Myocyte (in vitro differentiated cells): ENCODE data around the gene MIDN. TPM values are rescaled to one million over a fixed set of nuclear protein-coding genes. Genes with fewer than 3 reads are reported as not detected.
A peak's percentile ranks its signal among the peaks of the same experiment; 100 is the strongest.

Experiments used
- DNase-seq: peaks from one replicate; pipeline ENCODE4 v3.0.0-alpha.2; 2012; ENCODE audit warnings: low read depth
- total RNA-seq: library from RNA; depleted of rRNA; stranded (reverse); fragments of >200 nt; gene quantifications from 2 replicates; pipeline ENCODE4 v1.2.3, GENCODE V29; 2014

Gene MIDN
- total RNA-seq, 1 donor from 2014 or later: 17.2 TPM

GRCh38 chr19:1220976-1221903 is 27.1 kb upstream of the MIDN start:
- peak; percentile 50 for DNase-seq

- DNase-seq: no peak
Observed at GRCh38 chr19:1221904-1222255, 26.5 kb upstream of the MIDN start.

GRCh38 chr19:1222394-1222793 is 26.0 kb upstream of the MIDN start:
- DNase-seq: no peak

- DNase-seq: no peak
Observed at GRCh38 chr19:1223018-1223855, 25.1 kb upstream of the MIDN start.

- no peak for DNase-seq
Observed at GRCh38 chr19:1224047-1224825, 24.1 kb upstream of the MIDN start.

- DNase-seq: no peak
Observed at GRCh38 chr19:1224847-1225246, 23.5 kb upstream of the MIDN start.

GRCh38 chr19:1225440-1226226 is 22.8 kb upstream of the MIDN start:
- DNase-seq: no peak

GRCh38 chr19:1226227-1226518 is 22.2 kb upstream of the MIDN start:
- no peak for DNase-seq

GRCh38 chr19:1226522-1227303 is 21.7 kb upstream of the MIDN start:
- no peak for DNase-seq

GRCh38 chr19:1227304-1228054 is 20.9 kb upstream of the MIDN start:
- DNase-seq: no peak

GRCh38 chr19:1228161-1228957 is 20.0 kb upstream of the MIDN start:
- no peak for DNase-seq

- no peak for DNase-seq
Observed at GRCh38 chr19:1229056-1229923, 19.1 kb upstream of the MIDN start.

- no peak for DNase-seq
Observed at GRCh38 chr19:1229924-1230782, 18.2 kb upstream of the MIDN start.

- DNase-seq: no peak
Observed at GRCh38 chr19:1230783-1231489, 17.4 kb upstream of the MIDN start.

- no peak for DNase-seq
Observed at GRCh38 chr19:1231729-1232637, 16.4 kb upstream of the MIDN start.
